ENCODE data around the gene LRBA. TPM values are rescaled to one million over a fixed set of nuclear protein-coding genes. Genes with fewer than 3 reads are reported as not detected.

The LRBA gene
- total and polyA plus RNA-seq, 2 of the 4 experiments (the other 2 are of a cell fraction), result 10.2 to 51.6 TPM

DNA sequence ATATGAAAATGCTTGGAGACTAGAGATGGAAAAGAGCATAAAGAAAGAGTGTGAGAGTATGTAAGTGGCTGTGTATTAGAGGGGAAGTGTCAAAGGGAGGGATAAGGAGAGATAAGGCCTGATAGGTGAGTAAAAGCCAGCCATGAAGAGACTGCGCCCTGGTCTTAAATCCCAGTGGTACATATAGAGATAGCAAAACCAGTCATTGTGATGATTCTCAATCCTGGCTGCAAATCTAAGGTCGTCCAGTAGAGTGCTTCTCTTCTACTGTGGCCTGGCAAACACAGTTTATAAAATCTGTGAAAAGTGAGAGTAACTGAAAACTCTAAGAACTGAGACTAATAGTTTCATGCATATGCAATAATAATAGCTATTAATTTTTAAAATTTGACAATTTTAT lies 346.3 kb downstream of the LRBA start:
- Histone ChIP-seq H3K4me2 (ENCODE audit: low read depth, low read length) (no peak overlapping the region), H2AK5ac (ENCODE audit: low read depth, low read length) (no peak overlapping the region), H3K36me3 (ENCODE audit: control insufficient read depth, insufficient read depth, low read length) (no peaks in the 10 kb centered on the region), H3K27ac (ENCODE audit: insufficient read depth, low read length) (no peak overlapping the region), H3K27me3 (ENCODE audit: control insufficient read depth, insufficient read depth, low read length) (no peaks in the 10 kb centered on the region), H3K9me1 (ENCODE audit: insufficient read depth, low read length) (no peaks in the 10 kb centered on the region), H3K18ac (ENCODE audit: low read depth, low read length) (no peak overlapping the region), H3K4me3 (ENCODE audit: insufficient read depth, low read depth, low read length) (no peak overlapping the region), H2BK120ac (ENCODE audit: low read depth, low read length) (no peak overlapping the region), H4K20me1 (ENCODE audit: insufficient read depth, low read length) (no peaks in the 10 kb centered on the region), H3K23ac (ENCODE audit: low read depth, low read length) (no peak overlapping the region), H3K14ac (replicated peaks; ENCODE audit: low read depth, low read length) (no peak overlapping the region), H2BK15ac (ENCODE audit: low read depth, low read length) (no peak overlapping the region), H3K4me1 (ENCODE audit: control insufficient read depth, insufficient read depth, low read length) (no peaks in the 10 kb centered on the region), H3K9me3 (ENCODE audit: control insufficient read depth, insufficient read depth, low read length) (no peaks in the 10 kb centered on the region), H4K5ac (ENCODE audit: low read depth, low read length) (no peak overlapping the region), H2BK20ac (ENCODE audit: low read depth, low read length) (no peak overlapping the region), H3K79me1 (ENCODE audit: low read depth in 1 of 2, low read length in 2 of 2) (no peaks in the 10 kb centered on the region), H2BK5ac (ENCODE audit: low read depth, low read length, poor library complexity, severe bottlenecking) (no peak overlapping the region), H3K9ac (ENCODE audit: low read depth, low read length) (no peak overlapping the region), H3K56ac (ENCODE audit: extremely low read depth, insufficient read depth, low read length) (no peak overlapping the region), H2AK9ac (replicated peaks; ENCODE audit: low read depth, low read length, poor library complexity) (no peak overlapping the region), H4K91ac (ENCODE audit: insufficient read depth, low read depth, low read length) (no peak overlapping the region), H3K4ac (ENCODE audit: low read depth, low read length) (no peak overlapping the region), H2AFZ (replicated peaks; ENCODE audit: low read length, poor library complexity) (no peak overlapping the region), H4K8ac (ENCODE audit: low read depth in 2 of 2, low read length in 2 of 2) (no peak overlapping the region)
- intact Hi-C loops (cut with micrococcal nuclease), result no loop called here
- no TSS peak for BruUV-seq (replicated peaks)
- ChIA-PET CTCF (interaction anchor here (0.6 to 0.9 kb wide), 3 partner anchors 12 to 131 kb away, joined by 3 to 4 read pairs (median 3); no protein-coding TSS in a partner anchor), POLR2A (ENCODE audit: unreplicated experiment) (no interaction called here)
- no peak for DNase-seq
- no peak for ATAC-seq (ENCODE audit: low read depth)
- in situ Hi-C loops (cut with MboI; ENCODE audit: low sequenced_read_pairs), result no loop called here
- dilution Hi-C loops (cut with HindIII; ENCODE audit: low sequenced_read_pairs, unreplicated experiment), result no loop called here
- WGBS, 2 experiments (ENCODE audit: extremely low coverage in 2 of 2, insufficient read length in 1 of 2), result no CpG with 5 or more reads among the region's 2 CpGs
- TF ChIP-seq RAD21 (IDR thresholded peaks at IDR 0.05; ENCODE audit: low read length) (no peak), RFX5 (IDR thresholded peaks at IDR 0.05; ENCODE audit: low read depth, low read length) (no peak), POLR2A (IDR thresholded peaks at IDR 0.05; ENCODE audit: low read depth, low read length) (no peak), NFE2L2 (IDR thresholded peaks at IDR 0.05; ENCODE audit: low read depth, low read length) (no peak), BHLHE40 (IDR thresholded peaks at IDR 0.05; ENCODE audit: low read depth, low read length) (no peak)
- TF ChIP-seq, protein P1, sequence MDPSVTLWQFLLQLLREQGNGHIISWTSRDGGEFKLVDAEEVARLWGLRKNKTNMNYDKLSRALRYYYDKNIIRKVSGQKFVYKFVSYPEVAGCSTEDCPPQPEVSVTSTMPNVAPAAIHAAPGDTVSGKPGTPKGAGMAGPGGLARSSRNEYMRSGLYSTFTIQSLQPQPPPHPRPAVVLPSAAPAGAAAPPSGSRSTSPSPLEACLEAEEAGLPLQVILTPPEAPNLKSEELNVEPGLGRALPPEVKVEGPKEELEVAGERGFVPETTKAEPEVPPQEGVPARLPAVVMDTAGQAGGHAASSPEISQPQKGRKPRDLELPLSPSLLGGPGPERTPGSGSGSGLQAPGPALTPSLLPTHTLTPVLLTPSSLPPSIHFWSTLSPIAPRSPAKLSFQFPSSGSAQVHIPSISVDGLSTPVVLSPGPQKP (IDR thresholded peaks at IDR 0.05; ENCODE audit: borderline replicate concordance, low read depth, low read length), result no peak
